Heart left ventricle (tissue), 13 donors: ENCODE data around the gene RAB6A.

Experiments used
- POLR2A ChIP-seq, 2 donors: fragments of 450-650 bp; IDR thresholded peaks; one replicate each; pipeline ENCODE4 v1.6.1; 2017; ENCODE audit warnings: antibody characterized with exemption in 2 of 2, mild to moderate bottlenecking in 2 of 2, moderate library complexity in 2 of 2
- TF ChIP-seq, protein P1 (sequence below), 12 donors: fragments of 200-600 bp; sonication (generic) in 4 of 12; IDR thresholded peaks; one replicate each; pipeline versions ENCODE4 v1.5.0 to v1.8.0; 2018 to 2022; ENCODE audit warnings: antibody characterized with exemption in 12 of 12, mild to moderate bottlenecking in 5 of 12
- donor health status: ischemic (EF 13 %, LVEDD 7.1; RV severe dilation, severe dysfunction).
- donor health status: DM: no; HTN: yes; CAD: no.
- donor health status: DM: no; HTN: no; CAD: no.
- donor health status: ischemic (EF 25% LVEDD 6.9; RV normal size, moderate dysfunction).
- donor health status: ischemic (EF 25% LVEDD 5.7; RV mildly dilated, moderate dysfunction).
- donor health status: ischemic (EF 35%, LVEDD 5.7; RV mildly dilated, moderate dysfunction).
- donor health status: nonischemic (EF 11% LVEDD 7.7; RV severe dilation, severe dysfunction).
- donor health status: DM: yes; HTN: yes; CAD: no.
- donor health status: PGD.
- donor health status: ischemic (EF 29% LVEDD 5.4; RV normal size, mild dysfunction).
- donor health status: nonischemic (EF 23%, LVEDD 6.1; RV moderate dilation, normal function).

DNA sequence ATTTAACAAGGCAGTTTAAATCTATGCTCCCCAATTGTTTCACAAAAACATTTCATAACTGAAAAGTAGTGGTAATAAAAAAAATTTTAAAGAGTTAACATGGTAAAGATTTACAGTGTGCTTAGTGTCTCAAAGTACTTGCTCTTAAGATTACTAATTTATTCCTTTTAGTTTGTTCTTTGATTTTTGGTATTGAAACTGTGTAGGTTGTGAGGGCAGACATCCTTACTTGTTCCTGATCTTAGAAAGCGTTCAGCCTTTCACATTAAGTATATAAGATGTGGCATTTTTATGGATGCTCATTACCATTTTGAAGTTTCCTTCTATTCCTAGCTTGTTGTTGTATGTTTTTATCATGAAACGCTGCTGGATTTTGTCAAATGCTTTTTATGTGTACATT lies 32.9 kb downstream of the RAB6A start:
- TF ChIP-seq, protein P1, sequence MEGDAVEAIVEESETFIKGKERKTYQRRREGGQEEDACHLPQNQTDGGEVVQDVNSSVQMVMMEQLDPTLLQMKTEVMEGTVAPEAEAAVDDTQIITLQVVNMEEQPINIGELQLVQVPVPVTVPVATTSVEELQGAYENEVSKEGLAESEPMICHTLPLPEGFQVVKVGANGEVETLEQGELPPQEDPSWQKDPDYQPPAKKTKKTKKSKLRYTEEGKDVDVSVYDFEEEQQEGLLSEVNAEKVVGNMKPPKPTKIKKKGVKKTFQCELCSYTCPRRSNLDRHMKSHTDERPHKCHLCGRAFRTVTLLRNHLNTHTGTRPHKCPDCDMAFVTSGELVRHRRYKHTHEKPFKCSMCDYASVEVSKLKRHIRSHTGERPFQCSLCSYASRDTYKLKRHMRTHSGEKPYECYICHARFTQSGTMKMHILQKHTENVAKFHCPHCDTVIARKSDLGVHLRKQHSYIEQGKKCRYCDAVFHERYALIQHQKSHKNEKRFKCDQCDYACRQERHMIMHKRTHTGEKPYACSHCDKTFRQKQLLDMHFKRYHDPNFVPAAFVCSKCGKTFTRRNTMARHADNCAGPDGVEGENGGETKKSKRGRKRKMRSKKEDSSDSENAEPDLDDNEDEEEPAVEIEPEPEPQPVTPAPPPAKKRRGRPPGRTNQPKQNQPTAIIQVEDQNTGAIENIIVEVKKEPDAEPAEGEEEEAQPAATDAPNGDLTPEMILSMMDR (IDR thresholded peaks at IDR 0.05) = no peak
- TF ChIP-seq POLR2A (IDR thresholded peaks at IDR 0.05) = no peak
